ENCODE measurements around the gene OR51B2.

OR51B2 gene

DNA sequence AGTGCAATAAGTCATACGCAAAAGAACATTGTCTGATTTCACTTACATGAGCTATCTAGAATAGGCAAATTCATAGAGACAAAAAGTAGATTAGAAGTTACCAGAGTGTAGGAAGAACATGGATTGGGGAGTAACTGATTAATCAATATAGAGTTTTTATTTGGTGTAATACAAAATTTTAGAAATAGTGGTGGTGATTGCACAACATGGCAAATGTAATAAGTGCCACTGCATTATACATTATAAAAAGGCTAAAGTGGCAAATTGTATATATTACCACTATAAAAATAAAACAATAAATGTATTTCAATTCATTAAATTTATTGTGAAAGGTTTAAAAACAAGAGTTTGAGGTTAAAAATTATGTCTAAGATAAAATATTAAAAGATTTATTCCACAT, 13.7 kb downstream of the OR51B2 start (continued):
- TF ChIP-seq, protein P1, sequence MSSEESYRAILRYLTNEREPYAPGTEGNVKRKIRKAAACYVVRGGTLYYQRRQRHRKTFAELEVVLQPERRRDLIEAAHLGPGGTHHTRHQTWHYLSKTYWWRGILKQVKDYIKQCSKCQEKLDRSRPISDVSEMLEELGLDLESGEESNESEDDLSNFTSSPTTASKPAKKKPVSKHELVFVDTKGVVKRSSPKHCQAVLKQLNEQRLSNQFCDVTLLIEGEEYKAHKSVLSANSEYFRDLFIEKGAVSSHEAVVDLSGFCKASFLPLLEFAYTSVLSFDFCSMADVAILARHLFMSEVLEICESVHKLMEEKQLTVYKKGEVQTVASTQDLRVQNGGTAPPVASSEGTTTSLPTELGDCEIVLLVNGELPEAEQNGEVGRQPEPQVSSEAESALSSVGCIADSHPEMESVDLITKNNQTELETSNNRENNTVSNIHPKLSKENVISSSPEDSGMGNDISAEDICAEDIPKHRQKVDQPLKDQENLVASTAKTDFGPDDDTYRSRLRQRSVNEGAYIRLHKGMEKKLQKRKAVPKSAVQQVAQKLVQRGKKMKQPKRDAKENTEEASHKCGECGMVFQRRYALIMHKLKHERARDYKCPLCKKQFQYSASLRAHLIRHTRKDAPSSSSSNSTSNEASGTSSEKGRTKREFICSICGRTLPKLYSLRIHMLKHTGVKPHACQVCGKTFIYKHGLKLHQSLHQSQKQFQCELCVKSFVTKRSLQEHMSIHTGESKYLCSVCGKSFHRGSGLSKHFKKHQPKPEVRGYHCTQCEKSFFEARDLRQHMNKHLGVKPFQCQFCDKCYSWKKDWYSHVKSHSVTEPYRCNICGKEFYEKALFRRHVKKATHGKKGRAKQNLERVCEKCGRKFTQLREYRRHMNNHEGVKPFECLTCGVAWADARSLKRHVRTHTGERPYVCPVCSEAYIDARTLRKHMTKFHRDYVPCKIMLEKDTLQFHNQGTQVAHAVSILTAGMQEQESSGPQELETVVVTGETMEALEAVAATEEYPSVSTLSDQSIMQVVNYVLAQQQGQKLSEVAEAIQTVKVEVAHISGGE (tag by site-specific recombination; conservative IDR thresholded peaks at IDR 0.05; ENCODE audit: low read depth): no peak
- TF ChIP-seq ZNF423 (tag by site-specific recombination; IDR thresholded peaks at IDR 0.05): no peak
- no peak for TF ChIP-seq ZNF221 (tag by site-specific recombination; IDR thresholded peaks at IDR 0.05; ENCODE audit: borderline replicate concordance)
- TF ChIP-seq IKZF3 (tag by site-specific recombination; IDR thresholded peaks at IDR 0.05): no peak
- no peak for TF ChIP-seq ZNF214 (tag by site-specific recombination; IDR thresholded peaks at IDR 0.05; ENCODE audit: borderline replicate concordance)
- TF ChIP-seq ZNF664 (tag by site-specific recombination; IDR thresholded peaks at IDR 0.05): no peak
- TF ChIP-seq, protein P2, sequence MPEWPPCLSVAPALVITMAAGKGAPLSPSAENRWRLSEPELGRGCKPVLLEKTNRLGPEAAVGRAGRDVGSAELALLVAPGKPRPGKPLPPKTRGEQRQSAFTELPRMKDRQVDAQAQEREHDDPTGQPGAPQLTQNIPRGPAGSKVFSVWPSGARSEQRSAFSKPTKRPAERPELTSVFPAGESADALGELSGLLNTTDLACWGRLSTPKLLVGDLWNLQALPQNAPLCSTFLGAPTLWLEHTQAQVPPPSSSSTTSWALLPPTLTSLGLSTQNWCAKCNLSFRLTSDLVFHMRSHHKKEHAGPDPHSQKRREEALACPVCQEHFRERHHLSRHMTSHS (tag by site-specific recombination; IDR thresholded peaks at IDR 0.05): no peak
- no peak for TF ChIP-seq GLI2 (tag by site-specific recombination; IDR thresholded peaks at IDR 0.05; ENCODE audit: borderline replicate concordance, low read depth)
- TF ChIP-seq, protein P3, sequence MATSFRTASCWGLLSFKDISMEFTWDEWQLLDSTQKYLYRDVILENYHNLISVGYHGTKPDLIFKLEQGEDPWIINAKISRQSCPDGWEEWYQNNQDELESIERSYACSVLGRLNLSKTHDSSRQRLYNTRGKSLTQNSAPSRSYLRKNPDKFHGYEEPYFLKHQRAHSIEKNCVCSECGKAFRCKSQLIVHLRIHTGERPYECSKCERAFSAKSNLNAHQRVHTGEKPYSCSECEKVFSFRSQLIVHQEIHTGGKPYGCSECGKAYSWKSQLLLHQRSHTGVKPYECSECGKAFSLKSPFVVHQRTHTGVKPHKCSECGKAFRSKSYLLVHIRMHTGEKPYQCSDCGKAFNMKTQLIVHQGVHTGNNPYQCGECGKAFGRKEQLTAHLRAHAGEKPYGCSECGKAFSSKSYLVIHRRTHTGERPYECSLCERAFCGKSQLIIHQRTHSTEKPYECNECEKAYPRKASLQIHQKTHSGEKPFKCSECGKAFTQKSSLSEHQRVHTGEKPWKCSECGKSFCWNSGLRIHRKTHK (tag by site-specific recombination; IDR thresholded peaks at IDR 0.05): no peak
- no peak for TF ChIP-seq ZNF560 (tag by site-specific recombination; IDR thresholded peaks at IDR 0.05; ENCODE audit: borderline replicate concordance)
- no peak for TF ChIP-seq ZNF654 (tag by site-specific recombination; IDR thresholded peaks at IDR 0.05; ENCODE audit: low read depth)
- TF ChIP-seq ZNF621 (tag by site-specific recombination; IDR thresholded peaks at IDR 0.05): no peak

DNA sequence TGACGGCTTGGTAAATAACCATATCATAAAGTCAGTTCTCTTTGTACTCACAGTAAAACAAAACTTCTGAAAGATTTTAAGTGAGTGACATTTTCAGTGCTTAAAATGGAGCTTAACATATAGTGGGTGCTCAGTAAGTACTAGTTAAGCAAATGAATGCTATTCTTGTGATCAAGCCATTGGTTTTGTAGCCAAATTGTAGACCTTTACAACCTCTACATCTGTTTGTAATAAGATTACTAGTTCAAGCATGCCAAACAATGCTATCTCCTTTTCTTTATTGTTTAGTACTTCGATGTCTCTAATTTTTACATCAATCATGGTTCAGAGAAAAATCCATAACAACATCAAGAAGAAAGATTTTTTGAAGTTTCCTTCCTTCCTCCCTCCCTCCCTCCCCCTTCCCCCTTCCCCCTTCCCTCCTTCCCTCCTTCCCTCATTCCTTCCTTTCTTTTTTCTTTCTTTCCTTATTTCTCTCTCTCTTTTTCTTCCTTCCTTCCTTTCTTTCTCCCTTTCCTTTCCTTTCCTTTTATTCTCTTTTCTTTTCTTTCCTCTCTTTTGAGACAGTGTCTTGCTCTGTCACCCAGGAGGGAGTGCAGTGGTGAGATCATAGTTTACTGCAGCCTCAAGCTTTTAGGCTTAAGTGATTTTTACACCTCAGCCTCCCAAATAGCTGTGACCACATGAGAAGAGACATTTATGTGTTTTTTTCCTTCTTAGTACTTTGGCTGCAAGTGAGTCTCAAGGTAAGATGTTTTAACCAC, 16.7 kb downstream of the OR51B2 start:
- Histone ChIP-seq H3K27ac (ENCODE audit: extremely low read depth, low read depth, low read length) (no peak overlapping the region), H3K4me3 (ENCODE audit: low read depth, low read length) (no peak overlapping the region), H3K9me3 (ENCODE audit: control insufficient read depth, insufficient read depth, low read depth, low read length) (no peaks in the 10 kb centered on the region), H3K4me1 (ENCODE audit: control insufficient read depth, insufficient read depth, low read length) (no peaks in the 10 kb centered on the region), H3K36me3 (ENCODE audit: control insufficient read depth in 2 of 2, insufficient read depth in 1 of 2, low read length in 2 of 2) (no peaks in the 10 kb centered on the region)
- CTCF ChIA-PET: no interaction called here
- POLR2A ChIA-PET: no interaction called here
- TF ChIP-seq, protein P1 (tag by site-specific recombination; conservative IDR thresholded peaks at IDR 0.05; ENCODE audit: low read depth): no peak
- no peak for TF ChIP-seq ZNF10 (tag by site-specific recombination; IDR thresholded peaks at IDR 0.05)
- TF ChIP-seq ZEB2 (tag by site-specific recombination; IDR thresholded peaks at IDR 0.05): no peak
- TF ChIP-seq ZNF785 (tag by site-specific recombination; IDR thresholded peaks at IDR 0.05): no peak
- no peak for TF ChIP-seq ZNF248 (tag by site-specific recombination; IDR thresholded peaks at IDR 0.05)
- no peak for TF ChIP-seq WT1 (tag by site-specific recombination; IDR thresholded peaks at IDR 0.05)
- no peak for TF ChIP-seq GLIS1 (tag by site-specific recombination; IDR thresholded peaks at IDR 0.05)
- TF ChIP-seq, protein P4, sequence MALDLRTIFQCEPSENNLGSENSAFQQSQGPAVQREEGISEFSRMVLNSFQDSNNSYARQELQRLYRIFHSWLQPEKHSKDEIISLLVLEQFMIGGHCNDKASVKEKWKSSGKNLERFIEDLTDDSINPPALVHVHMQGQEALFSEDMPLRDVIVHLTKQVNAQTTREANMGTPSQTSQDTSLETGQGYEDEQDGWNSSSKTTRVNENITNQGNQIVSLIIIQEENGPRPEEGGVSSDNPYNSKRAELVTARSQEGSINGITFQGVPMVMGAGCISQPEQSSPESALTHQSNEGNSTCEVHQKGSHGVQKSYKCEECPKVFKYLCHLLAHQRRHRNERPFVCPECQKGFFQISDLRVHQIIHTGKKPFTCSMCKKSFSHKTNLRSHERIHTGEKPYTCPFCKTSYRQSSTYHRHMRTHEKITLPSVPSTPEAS (tag by site-specific recombination; IDR thresholded peaks at IDR 0.05): no peak
- TF ChIP-seq, protein P5, sequence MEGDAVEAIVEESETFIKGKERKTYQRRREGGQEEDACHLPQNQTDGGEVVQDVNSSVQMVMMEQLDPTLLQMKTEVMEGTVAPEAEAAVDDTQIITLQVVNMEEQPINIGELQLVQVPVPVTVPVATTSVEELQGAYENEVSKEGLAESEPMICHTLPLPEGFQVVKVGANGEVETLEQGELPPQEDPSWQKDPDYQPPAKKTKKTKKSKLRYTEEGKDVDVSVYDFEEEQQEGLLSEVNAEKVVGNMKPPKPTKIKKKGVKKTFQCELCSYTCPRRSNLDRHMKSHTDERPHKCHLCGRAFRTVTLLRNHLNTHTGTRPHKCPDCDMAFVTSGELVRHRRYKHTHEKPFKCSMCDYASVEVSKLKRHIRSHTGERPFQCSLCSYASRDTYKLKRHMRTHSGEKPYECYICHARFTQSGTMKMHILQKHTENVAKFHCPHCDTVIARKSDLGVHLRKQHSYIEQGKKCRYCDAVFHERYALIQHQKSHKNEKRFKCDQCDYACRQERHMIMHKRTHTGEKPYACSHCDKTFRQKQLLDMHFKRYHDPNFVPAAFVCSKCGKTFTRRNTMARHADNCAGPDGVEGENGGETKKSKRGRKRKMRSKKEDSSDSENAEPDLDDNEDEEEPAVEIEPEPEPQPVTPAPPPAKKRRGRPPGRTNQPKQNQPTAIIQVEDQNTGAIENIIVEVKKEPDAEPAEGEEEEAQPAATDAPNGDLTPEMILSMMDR (tag by site-specific recombination; IDR thresholded peaks at IDR 0.05): no peak
- no peak for TF ChIP-seq ZBTB20 (tag by site-specific recombination; IDR thresholded peaks at IDR 0.05)
